IMR-90 (cell line): ENCODE data around the gene CKAP5. TPM values are rescaled to one million over a fixed set of nuclear protein-coding genes. Genes with fewer than 3 reads are reported as not detected.

ENCODE experiments used
- ATAC-seq: fragments of 200-7000 bp; cut with Tn5 transposase; 2 replicates; pipeline ENCODE4 v1.9.1; 2020; ENCODE audit warnings: low read depth, mild to moderate bottlenecking, moderate library complexity
- BruUV-seq: library from RNA; stranded (reverse); fragments of 400-500 nt; replicated peaks from 2 replicates; lab custom pipeline; 2021; lab: Mats Ljungman, UMichigan
- CTCF ChIA-PET: fragments of 300-600 bp; formaldehyde crosslinking; extraction: SDS; loops from one replicate; lab custom pipeline; 2021; ENCODE audit warnings: antibody characterized with exemption; lab: Yijun Ruan, JAX
- POLR2A ChIA-PET: fragments of 300-600 bp; sonication (Branson Sonifier 250); formaldehyde crosslinking; loops from one replicate; lab custom pipeline; 2022; ENCODE audit warnings: antibody characterized with exemption; ENCODE audit not compliant: unreplicated experiment; lab: Charles Lee
- DNase-seq: peaks from one replicate; pipeline ENCODE4 v3.0.0; 2013
- H2AFZ ChIP-seq: replicated peaks from 2 replicates; pipeline ENCODE3; 2013; ENCODE audit warnings: low read length, mild to moderate bottlenecking; ENCODE audit not compliant: poor library complexity
- H2AK5ac ChIP-seq: 2 replicates; pipeline ENCODE4 v1.6.1; 2013; ENCODE audit warnings: low read depth, low read length, inconsistent platforms
- H2AK9ac ChIP-seq: replicated peaks from 2 replicates; pipeline ENCODE3; 2013; ENCODE audit warnings: mild to moderate bottlenecking, low read depth, low read length, moderate library complexity; ENCODE audit not compliant: poor library complexity
- H2BK120ac ChIP-seq: 2 replicates; pipeline ENCODE4 v1.6.1; 2013; ENCODE audit warnings: low read depth, low read length, inconsistent platforms
- H2BK15ac ChIP-seq: 3 replicates; pipeline ENCODE4 v1.6.1; 2013; ENCODE audit warnings: low read depth, low read length, inconsistent platforms
- H2BK20ac ChIP-seq: 2 replicates; pipeline ENCODE4 v1.6.1; 2013; ENCODE audit warnings: low read depth, mild to moderate bottlenecking, inconsistent platforms, low read length, moderate library complexity
- H2BK5ac ChIP-seq: 2 replicates; pipeline ENCODE4 v1.6.1; 2013; ENCODE audit warnings: mild to moderate bottlenecking, low read depth, low read length, inconsistent platforms; ENCODE audit not compliant: poor library complexity, severe bottlenecking
- H3K14ac ChIP-seq: replicated peaks from 2 replicates; pipeline ENCODE4 v1.6.1; 2013; ENCODE audit warnings: low read depth, low read length, inconsistent platforms
- H3K18ac ChIP-seq: 2 replicates; pipeline ENCODE4 v1.6.1; 2013; ENCODE audit warnings: low read depth, low read length, control low read depth
- H3K23ac ChIP-seq: 2 replicates; pipeline ENCODE4 v1.6.1; 2013; ENCODE audit warnings: low read depth, low read length, inconsistent platforms
- H3K27ac ChIP-seq: 2 replicates; pipeline ENCODE4 v1.5.1; 2013; ENCODE audit warnings: mild to moderate bottlenecking, control low read depth, low read length; ENCODE audit not compliant: insufficient read depth
- H3K27me3 ChIP-seq: 2 replicates; pipeline ENCODE4 v1.6.1; 2013; ENCODE audit warnings: low read length; ENCODE audit not compliant: control insufficient read depth, insufficient read depth
- H3K36me3 ChIP-seq: 2 replicates; pipeline ENCODE4 v1.6.1; 2013; ENCODE audit warnings: low read length, mixed read lengths; ENCODE audit not compliant: control insufficient read depth, insufficient read depth
- H3K4ac ChIP-seq: 2 replicates; pipeline ENCODE4 v1.6.1; 2013; ENCODE audit warnings: low read depth, low read length, inconsistent platforms
- H3K4me1 ChIP-seq: 2 replicates; pipeline ENCODE4 v1.6.1; 2013; ENCODE audit warnings: low read length, mixed read lengths; ENCODE audit not compliant: control insufficient read depth, insufficient read depth
- H3K4me2 ChIP-seq: 2 replicates; pipeline ENCODE4 v1.6.1; 2013; ENCODE audit warnings: low read depth, mild to moderate bottlenecking, control low read depth, low read length, moderate library complexity
- H3K4me3 ChIP-seq: 2 replicates; pipeline ENCODE4 v1.5.1; 2013; ENCODE audit warnings: low read depth, mild to moderate bottlenecking, control low read depth, low read length, moderate library complexity; ENCODE audit not compliant: insufficient read depth
- H3K56ac ChIP-seq: 2 replicates; pipeline ENCODE4 v1.6.1; 2013; ENCODE audit warnings: low read length, inconsistent platforms; ENCODE audit not compliant: insufficient read depth; ENCODE audit errors: extremely low read depth
- H3K79me1 ChIP-seq, 2 experiments: 2 replicates each; pipeline ENCODE4 v1.6.1; 2013; ENCODE audit warnings: low read length in 2 of 2, inconsistent platforms in 1 of 2, low read depth in 1 of 2
- H3K9ac ChIP-seq: 2 replicates; pipeline ENCODE4 v1.6.1; 2013; ENCODE audit warnings: low read depth, low read length, control low read depth
- H3K9me1 ChIP-seq: 2 replicates; pipeline ENCODE4 v1.6.1; 2013; ENCODE audit warnings: low read length, inconsistent platforms; ENCODE audit not compliant: insufficient read depth
- H3K9me3 ChIP-seq: 2 replicates; pipeline ENCODE4 v1.6.1; 2013; ENCODE audit warnings: low read length; ENCODE audit not compliant: control insufficient read depth, insufficient read depth
- H4K20me1 ChIP-seq: 2 replicates; pipeline ENCODE4 v1.6.1; 2013; ENCODE audit warnings: low read length, inconsistent platforms; ENCODE audit not compliant: insufficient read depth
- H4K5ac ChIP-seq: 2 replicates; pipeline ENCODE4 v1.6.1; 2013; ENCODE audit warnings: mild to moderate bottlenecking, low read depth, low read length, control low read depth
- H4K8ac ChIP-seq, 2 experiments: 2 replicates each; pipeline ENCODE4 v1.6.1; 2013; ENCODE audit warnings: low read depth in 2 of 2, low read length in 2 of 2, control low read depth in 1 of 2, inconsistent platforms in 1 of 2
- H4K91ac ChIP-seq: 2 replicates; pipeline ENCODE4 v1.6.1; 2013; ENCODE audit warnings: low read depth, low read length, inconsistent platforms; ENCODE audit not compliant: insufficient read depth
- BHLHE40 ChIP-seq: fragments of 150-350 bp; IDR thresholded peaks from 2 replicates; pipeline ENCODE4 v1.6.1; 2016; ENCODE audit warnings: mild to moderate bottlenecking, low read depth, low read length
- CEBPB ChIP-seq: IDR thresholded peaks from 2 replicates; pipeline ENCODE4 v1.6.1; 2012; ENCODE audit warnings: low read depth, low read length, improper control_type of control experiment
- CHD1 ChIP-seq: IDR thresholded peaks from 2 replicates; pipeline ENCODE4 v1.6.1; 2012; ENCODE audit warnings: low read depth, low read length, improper control_type of control experiment
- CTCF ChIP-seq: conservative IDR thresholded peaks from 2 replicates; pipeline ENCODE4 v1.5.1; 2012; ENCODE audit warnings: mild to moderate bottlenecking, low read depth, low read length, improper control_type of control experiment
- MAFK ChIP-seq: IDR thresholded peaks from 2 replicates; pipeline ENCODE4 v1.6.1; 2012; ENCODE audit warnings: low read depth, low read length, improper control_type of control experiment
- MXI1 ChIP-seq: IDR thresholded peaks from 2 replicates; pipeline ENCODE4 v1.6.1; 2012; ENCODE audit warnings: low read depth, mild to moderate bottlenecking, low read length, moderate library complexity, borderline replicate concordance
- NFE2L2 ChIP-seq: fragments of 150-350 bp; IDR thresholded peaks from 2 replicates; pipeline ENCODE4 v1.6.1; 2016; ENCODE audit warnings: low read depth, mild to moderate bottlenecking, low read length
- POLR2A ChIP-seq: IDR thresholded peaks from 2 replicates; pipeline ENCODE4 v1.6.1; 2012; ENCODE audit warnings: mild to moderate bottlenecking, low read depth, low read length
- RAD21 ChIP-seq: IDR thresholded peaks from 2 replicates; pipeline ENCODE4 v1.6.1; 2012; ENCODE audit warnings: low read length, improper control_type of control experiment
- RCOR1 ChIP-seq: IDR thresholded peaks from 2 replicates; pipeline ENCODE4 v1.6.1; 2012; ENCODE audit warnings: mild to moderate bottlenecking, low read length, improper control_type of control experiment; ENCODE audit not compliant: insufficient replicate concordance
- RFX5 ChIP-seq: IDR thresholded peaks from 2 replicates; pipeline ENCODE4 v1.8.0; 2012; ENCODE audit warnings: low read depth, mild to moderate bottlenecking, low read length, moderate library complexity
- USF2 ChIP-seq: fragments of 150-350 bp; IDR thresholded peaks from 2 replicates; pipeline ENCODE4 v1.6.1; 2017; ENCODE audit warnings: mild to moderate bottlenecking, antibody characterized with exemption, low read length, low read depth
- WGBS, 2 experiments: methylation state at CpG; one replicate each; pipeline versions ENCODE4 v1.1.5 to v1.1.7; 2013; ENCODE audit warnings: missing lambda C conversion rate in 2 of 2; ENCODE audit not compliant: insufficient read length in 1 of 2; ENCODE audit errors: extremely low coverage in 2 of 2; 5-methylcytosine and 5-hydroxymethylcytosine counted together
- dilution Hi-C: fragments of 300-500 bp; cut with HindIII; formaldehyde crosslinking; loops from one replicate; pipeline ENCODE4 v1.14.3; 2018; ENCODE audit warnings: low sequenced_read_pairs; ENCODE audit not compliant: unreplicated experiment
- in situ Hi-C: fragments of 300-500 bp; cut with MboI; formaldehyde crosslinking; loops from 3 replicates; pipeline ENCODE4 v1.14.3; 2019; ENCODE audit warnings: low sequenced_read_pairs, inconsistent platforms, mixed read lengths
- intact Hi-C: fragments of 100-400 bp; cut with micrococcal nuclease; formaldehyde crosslinking; loops from 2 replicates; pipeline ENCODE4 v1.10.0; 2022
- polyA plus RNA-seq, 3 experiments: library from polyadenylated mRNA; depleted of rRNA; stranded (reverse); fragments of >200 nt; gene quantifications; 2 replicates each; pipeline ENCODE4 v1.2.3, GENCODE V29; 2012; ENCODE audit warnings: low replicate concordance in 1 of 3
- total RNA-seq: library from RNA; depleted of rRNA; stranded (reverse); fragments of >200 nt; gene quantifications from 2 replicates; pipeline ENCODE4 v1.2.3, GENCODE V29; 2012
- TF ChIP-seq, protein P1 (sequence below): fragments of 150-350 bp; IDR thresholded peaks from 2 replicates; pipeline ENCODE4 v1.6.1; 2016; ENCODE audit warnings: low read depth, mild to moderate bottlenecking, low read length, moderate library complexity, borderline replicate concordance

CKAP5 gene
- total and polyA plus RNA-seq, 2 of the 4 experiments (the other 2 are of a cell fraction), result 59.5 to 79.2 TPM

- 100% methylated on average over 4 of the region's 11 CpGs; no CpG with 5 or more reads in 1 of the 2 experiments for WGBS, 2 experiments
- CTCF ChIA-PET, result no interaction called here
- ATAC-seq, result no peak
Measured at GRCh38 chr11:46737699-46738098, 108.4 kb downstream of the CKAP5 start.

More at GRCh38 chr11:46737699-46738098, 108.4 kb downstream of the CKAP5 start:
- Histone ChIP-seq H3K9me1 (no peaks in the 10 kb centered on the region), H3K18ac (no peak overlapping the region), H3K27me3 (no peaks in the 10 kb centered on the region), H3K4ac (no peak overlapping the region), H2AK5ac (no peak overlapping the region), H2AK9ac (no peak overlapping the region), H3K27ac (no peak overlapping the region), H3K4me2 (no peak overlapping the region), H3K56ac (no peak overlapping the region), H4K5ac (no peak overlapping the region), H3K9ac (no peak overlapping the region), H3K79me1 (no peaks in the 10 kb centered on the region), H2BK5ac (no peak overlapping the region), H2AFZ (no peak overlapping the region), H2BK15ac (no peak overlapping the region), H3K4me3 (no peak overlapping the region), H4K8ac (no peak overlapping the region), H2BK20ac (no peak overlapping the region), H4K91ac (no peak overlapping the region), H3K4me1 (no peaks in the 10 kb centered on the region), H4K20me1 (no peaks in the 10 kb centered on the region), H3K14ac (no peak overlapping the region), H2BK120ac (no peak overlapping the region), H3K23ac (no peak overlapping the region), H3K9me3 (no peaks in the 10 kb centered on the region), H3K36me3 (peaks cover 15% of the 10 kb centered on the region)
- no peak for DNase-seq
- dilution Hi-C loops (no loop called here), in situ Hi-C loops (no loop called here), intact Hi-C loops (no loop called here)
- POLR2A ChIA-PET, result no interaction called here
- TF ChIP-seq MXI1 (no peak), RFX5 (no peak), RAD21 (no peak), CEBPB (no peak), POLR2A (no peak), MAFK (no peak), RCOR1 (no peak), CTCF (no peak), USF2 (no peak), NFE2L2 (no peak), CHD1 (no peak), BHLHE40 (no peak)
- TF ChIP-seq, protein P1, sequence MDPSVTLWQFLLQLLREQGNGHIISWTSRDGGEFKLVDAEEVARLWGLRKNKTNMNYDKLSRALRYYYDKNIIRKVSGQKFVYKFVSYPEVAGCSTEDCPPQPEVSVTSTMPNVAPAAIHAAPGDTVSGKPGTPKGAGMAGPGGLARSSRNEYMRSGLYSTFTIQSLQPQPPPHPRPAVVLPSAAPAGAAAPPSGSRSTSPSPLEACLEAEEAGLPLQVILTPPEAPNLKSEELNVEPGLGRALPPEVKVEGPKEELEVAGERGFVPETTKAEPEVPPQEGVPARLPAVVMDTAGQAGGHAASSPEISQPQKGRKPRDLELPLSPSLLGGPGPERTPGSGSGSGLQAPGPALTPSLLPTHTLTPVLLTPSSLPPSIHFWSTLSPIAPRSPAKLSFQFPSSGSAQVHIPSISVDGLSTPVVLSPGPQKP, result no peak
- BruUV-seq, result no TSS peak
